Measurements from ENCODE around the gene ST6GALNAC1. TPM values are rescaled to one million over a fixed set of nuclear protein-coding genes. Genes with fewer than 3 reads are reported as not detected.

ST6GALNAC1 gene
- total and polyA plus RNA-seq, 4 donors, result 0.16 to 2.1 (median 0.21) TPM; not detected in 1

DNA sequence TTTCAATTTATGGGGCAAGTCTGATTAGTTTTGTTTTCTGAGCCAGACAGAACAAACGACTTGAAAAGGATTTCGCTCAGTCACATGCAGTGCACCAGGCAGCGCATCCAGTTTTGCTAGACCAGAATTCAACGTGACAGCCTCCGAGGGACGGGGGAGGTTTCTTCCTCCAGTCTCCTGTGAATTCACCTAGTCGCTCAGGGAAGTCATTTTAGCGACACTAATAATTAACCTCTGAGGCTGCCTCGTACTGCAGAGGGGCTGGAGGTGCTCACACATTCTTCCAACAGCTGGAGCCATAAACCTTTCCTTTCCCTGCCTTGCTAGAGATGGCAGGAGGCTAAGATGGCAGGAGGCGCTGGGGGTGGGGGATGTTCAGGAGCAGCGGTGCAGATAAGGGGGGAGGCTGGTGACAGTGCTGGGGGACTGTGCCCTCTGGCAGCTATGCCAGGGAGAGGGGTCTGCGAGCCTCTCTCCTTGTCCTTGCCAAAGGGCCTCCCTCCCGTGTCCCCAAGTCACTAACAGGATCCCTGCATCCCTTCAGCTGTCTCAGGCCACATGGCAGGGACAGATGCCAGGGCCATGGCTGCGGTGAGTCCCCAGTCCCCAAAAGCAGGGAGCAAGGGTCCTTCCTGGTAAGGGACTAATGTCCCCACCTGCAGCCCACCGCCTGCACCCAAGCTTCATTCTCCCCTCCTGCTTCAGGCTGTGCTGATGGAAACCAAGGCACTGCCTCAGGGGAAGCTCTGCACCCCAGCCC is 43.2 kb upstream of the ST6GALNAC1 start:
- Histone ChIP-seq H3K9me3 (ENCODE audit: control insufficient read depth in 4 of 4, low read length in 3 of 4) (no peaks in the 10 kb centered on the region), H3K27ac (ENCODE audit: low read depth in 1 of 2, low read length in 2 of 2) (no peak overlapping the region), H3K27me3 (ENCODE audit: control insufficient read depth in 4 of 4, insufficient read depth in 4 of 4, low read length in 3 of 4) (no peaks in the 10 kb centered on the region), H3K4me3 (ENCODE audit: low read depth in 1 of 3, low read length in 3 of 3) (no peak overlapping the region), H3K4me1 (ENCODE audit: control insufficient read depth in 4 of 4, insufficient read depth in 4 of 4, low read length in 3 of 4) (no peaks in the 10 kb centered on the region), H3K9ac (ENCODE audit: low read depth in 1 of 2, low read length in 2 of 2) (no peak overlapping the region), H3K36me3 (ENCODE audit: control insufficient read depth in 4 of 4, insufficient read depth in 3 of 4, low read depth in 1 of 4, low read length in 3 of 4) (no peaks in the 10 kb centered on the region)
- DNase-seq (ENCODE audit: low spot score), result no peak
- 83% methylated on average over 15 of the region's 15 CpGs for WGBS
- TF ChIP-seq ATF3 (IDR thresholded peaks at IDR 0.05) (no peak), RXRA (IDR thresholded peaks at IDR 0.05) (no peak), HNF4A (conservative IDR thresholded peaks at IDR 0.05) (no peak), FOXA2 (IDR thresholded peaks at IDR 0.05) (no peak), HNF4G (IDR thresholded peaks at IDR 0.05) (no peak), YY1 (IDR thresholded peaks at IDR 0.05) (no peak), JUND (IDR thresholded peaks at IDR 0.05) (no peak), TAF1 (conservative IDR thresholded peaks at IDR 0.05) (no peak), NR2F2 (IDR thresholded peaks at IDR 0.05) (no peak), RAD21 (IDR thresholded peaks at IDR 0.05) (no peak), SP1 (IDR thresholded peaks at IDR 0.05) (no peak), ZBTB33 (IDR thresholded peaks at IDR 0.05) (no peak), EGR1 (IDR thresholded peaks at IDR 0.05; ENCODE audit: low read depth in 2 of 2) (no peak), GABPA (IDR thresholded peaks at IDR 0.05 in 1 of 2, conservative IDR thresholded peaks at IDR 0.05 in 1 of 2) (no peak), FOXA1 (IDR thresholded peaks at IDR 0.05) (no peak)
- TF ChIP-seq, protein P1, sequence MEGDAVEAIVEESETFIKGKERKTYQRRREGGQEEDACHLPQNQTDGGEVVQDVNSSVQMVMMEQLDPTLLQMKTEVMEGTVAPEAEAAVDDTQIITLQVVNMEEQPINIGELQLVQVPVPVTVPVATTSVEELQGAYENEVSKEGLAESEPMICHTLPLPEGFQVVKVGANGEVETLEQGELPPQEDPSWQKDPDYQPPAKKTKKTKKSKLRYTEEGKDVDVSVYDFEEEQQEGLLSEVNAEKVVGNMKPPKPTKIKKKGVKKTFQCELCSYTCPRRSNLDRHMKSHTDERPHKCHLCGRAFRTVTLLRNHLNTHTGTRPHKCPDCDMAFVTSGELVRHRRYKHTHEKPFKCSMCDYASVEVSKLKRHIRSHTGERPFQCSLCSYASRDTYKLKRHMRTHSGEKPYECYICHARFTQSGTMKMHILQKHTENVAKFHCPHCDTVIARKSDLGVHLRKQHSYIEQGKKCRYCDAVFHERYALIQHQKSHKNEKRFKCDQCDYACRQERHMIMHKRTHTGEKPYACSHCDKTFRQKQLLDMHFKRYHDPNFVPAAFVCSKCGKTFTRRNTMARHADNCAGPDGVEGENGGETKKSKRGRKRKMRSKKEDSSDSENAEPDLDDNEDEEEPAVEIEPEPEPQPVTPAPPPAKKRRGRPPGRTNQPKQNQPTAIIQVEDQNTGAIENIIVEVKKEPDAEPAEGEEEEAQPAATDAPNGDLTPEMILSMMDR (IDR thresholded peaks at IDR 0.05; ENCODE audit: low read depth, low read length, missing input control), result no peak
- TF ChIP-seq, protein P2, sequence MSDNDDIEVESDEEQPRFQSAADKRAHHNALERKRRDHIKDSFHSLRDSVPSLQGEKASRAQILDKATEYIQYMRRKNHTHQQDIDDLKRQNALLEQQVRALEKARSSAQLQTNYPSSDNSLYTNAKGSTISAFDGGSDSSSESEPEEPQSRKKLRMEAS (IDR thresholded peaks at IDR 0.05), result no peak
- TF ChIP-seq, protein P3, sequence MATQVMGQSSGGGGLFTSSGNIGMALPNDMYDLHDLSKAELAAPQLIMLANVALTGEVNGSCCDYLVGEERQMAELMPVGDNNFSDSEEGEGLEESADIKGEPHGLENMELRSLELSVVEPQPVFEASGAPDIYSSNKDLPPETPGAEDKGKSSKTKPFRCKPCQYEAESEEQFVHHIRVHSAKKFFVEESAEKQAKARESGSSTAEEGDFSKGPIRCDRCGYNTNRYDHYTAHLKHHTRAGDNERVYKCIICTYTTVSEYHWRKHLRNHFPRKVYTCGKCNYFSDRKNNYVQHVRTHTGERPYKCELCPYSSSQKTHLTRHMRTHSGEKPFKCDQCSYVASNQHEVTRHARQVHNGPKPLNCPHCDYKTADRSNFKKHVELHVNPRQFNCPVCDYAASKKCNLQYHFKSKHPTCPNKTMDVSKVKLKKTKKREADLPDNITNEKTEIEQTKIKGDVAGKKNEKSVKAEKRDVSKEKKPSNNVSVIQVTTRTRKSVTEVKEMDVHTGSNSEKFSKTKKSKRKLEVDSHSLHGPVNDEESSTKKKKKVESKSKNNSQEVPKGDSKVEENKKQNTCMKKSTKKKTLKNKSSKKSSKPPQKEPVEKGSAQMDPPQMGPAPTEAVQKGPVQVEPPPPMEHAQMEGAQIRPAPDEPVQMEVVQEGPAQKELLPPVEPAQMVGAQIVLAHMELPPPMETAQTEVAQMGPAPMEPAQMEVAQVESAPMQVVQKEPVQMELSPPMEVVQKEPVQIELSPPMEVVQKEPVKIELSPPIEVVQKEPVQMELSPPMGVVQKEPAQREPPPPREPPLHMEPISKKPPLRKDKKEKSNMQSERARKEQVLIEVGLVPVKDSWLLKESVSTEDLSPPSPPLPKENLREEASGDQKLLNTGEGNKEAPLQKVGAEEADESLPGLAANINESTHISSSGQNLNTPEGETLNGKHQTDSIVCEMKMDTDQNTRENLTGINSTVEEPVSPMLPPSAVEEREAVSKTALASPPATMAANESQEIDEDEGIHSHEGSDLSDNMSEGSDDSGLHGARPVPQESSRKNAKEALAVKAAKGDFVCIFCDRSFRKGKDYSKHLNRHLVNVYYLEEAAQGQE (IDR thresholded peaks at IDR 0.05), result no peak
